HepG2 (cell line): ENCODE measurements around the gene ASPHD1.

Experiments used
- ADNP ChIP-seq: sonication (generic); formaldehyde crosslinking; IDR thresholded peaks from 2 replicates; pipeline ENCODE4 v1.4.0; 2020; ENCODE audit warnings: missing genetic modification reagents
- AHDC1 ChIP-seq: sonication (generic); formaldehyde crosslinking; IDR thresholded peaks from 2 replicates; pipeline ENCODE4 v1.5.1; 2020; ENCODE audit warnings: mild to moderate bottlenecking, missing genetic modification reagents, borderline replicate concordance
- CEBPB ChIP-seq: IDR thresholded peaks from 2 replicates; pipeline ENCODE4 v1.6.1; 2011; ENCODE audit warnings: low read depth, low read length, improper control_type of control experiment, borderline replicate concordance
- FOXA3 ChIP-seq: IDR thresholded peaks from 2 replicates; pipeline ENCODE4 v1.6.1; 2016; ENCODE audit warnings: missing genetic modification reagents, missing compliant biosample characterization
- HOXD1 ChIP-seq: sonication (generic); formaldehyde crosslinking; IDR thresholded peaks from 2 replicates; pipeline ENCODE4 v1.5.0; 2020; ENCODE audit warnings: missing genetic modification reagents
- PHF8 ChIP-seq: sonication (generic); formaldehyde crosslinking; IDR thresholded peaks from 2 replicates; pipeline ENCODE4 v1.5.0; 2020; ENCODE audit warnings: missing genetic modification reagents
- RFX5 ChIP-seq: IDR thresholded peaks from 2 replicates; pipeline ENCODE4 v1.6.1; 2011; ENCODE audit warnings: low read depth, low read length, improper control_type of control experiment
- USF2 ChIP-seq, 2 experiments: sonication (generic) in 1 of 2; formaldehyde crosslinking in 1 of 2; IDR thresholded peaks; 2 replicates each; pipeline versions ENCODE4 v1.5.1 to v1.6.1; 2011 to 2020; ENCODE audit warnings: borderline replicate concordance in 1 of 2, low read depth in 1 of 2, low read length in 1 of 2, mild to moderate bottlenecking in 1 of 2, missing genetic modification reagents in 1 of 2, moderate library complexity in 1 of 2
- ZFP36L2 ChIP-seq: sonication (generic); formaldehyde crosslinking; IDR thresholded peaks from 2 replicates; pipeline ENCODE4 v1.4.0; 2020; ENCODE audit warnings: missing genetic modification reagents
- ZNF263 ChIP-seq: sonication (generic); formaldehyde crosslinking; IDR thresholded peaks from 2 replicates; pipeline ENCODE4 v1.4.0; 2020; ENCODE audit warnings: missing genetic modification reagents
- ZNF274 ChIP-seq: sonication (generic); formaldehyde crosslinking; IDR thresholded peaks from 2 replicates; pipeline ENCODE4 v1.5.1; 2020; ENCODE audit warnings: mild to moderate bottlenecking, missing genetic modification reagents
- ZNF292 ChIP-seq: sonication (generic); formaldehyde crosslinking; IDR thresholded peaks from 2 replicates; pipeline ENCODE4 v1.8.1; 2022; ENCODE audit warnings: mild to moderate bottlenecking, low read depth, missing genetic modification reagents, borderline replicate concordance
- ZNF644 ChIP-seq: IDR thresholded peaks from 2 replicates; pipeline ENCODE4 v1.6.1; 2016; ENCODE audit warnings: low read depth
- TF ChIP-seq, protein P1 (sequence below): sonication (generic); formaldehyde crosslinking; IDR thresholded peaks from 2 replicates; pipeline ENCODE4 v1.5.0; 2020; ENCODE audit warnings: mild to moderate bottlenecking, missing genetic modification reagents, moderate library complexity

DNA sequence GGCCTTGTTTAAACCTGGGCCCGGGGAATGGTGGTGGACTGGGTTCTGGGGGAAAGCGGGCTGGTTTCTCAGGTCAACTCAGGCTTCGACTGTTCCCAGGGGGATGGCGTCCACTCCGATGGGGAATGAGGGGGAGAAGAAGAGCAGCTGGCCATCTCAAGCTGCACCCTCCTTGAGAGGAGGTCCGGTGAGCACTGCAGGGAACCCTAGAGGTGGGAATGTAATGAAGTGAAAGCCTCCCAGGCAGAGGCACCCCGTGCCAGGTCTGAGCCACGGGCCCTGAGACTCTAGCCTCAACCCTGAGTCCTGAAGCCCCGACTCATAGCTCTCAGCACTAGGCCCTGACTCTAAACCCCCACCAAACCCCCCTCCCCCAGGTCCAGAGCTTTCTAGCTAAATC lies 36.1 kb upstream of the ASPHD1 start:
- TF ChIP-seq AHDC1 (no peak), PHF8 (CRISPR knock-in tag) (no peak), FOXA3 (CRISPR knock-in tag) (no peak), CEBPB (no peak), ZNF274 (CRISPR knock-in tag) (no peak), RFX5 (no peak), ZNF292 (CRISPR knock-in tag) (no peak), ZFP36L2 (no peak), ZNF644 (CRISPR knock-in tag) (no peak), ZNF263 (CRISPR knock-in tag) (no peak), ADNP (CRISPR knock-in tag) (no peak), HOXD1 (CRISPR knock-in tag) (no peak), USF2 (IDR thresholded peaks at IDR 0.05; ENCODE audit: low read depth, low read length) (no peak), USF2 (CRISPR knock-in tag; IDR thresholded peaks at IDR 0.05; ENCODE audit: borderline replicate concordance) (no peak)
- TF ChIP-seq, protein P1, sequence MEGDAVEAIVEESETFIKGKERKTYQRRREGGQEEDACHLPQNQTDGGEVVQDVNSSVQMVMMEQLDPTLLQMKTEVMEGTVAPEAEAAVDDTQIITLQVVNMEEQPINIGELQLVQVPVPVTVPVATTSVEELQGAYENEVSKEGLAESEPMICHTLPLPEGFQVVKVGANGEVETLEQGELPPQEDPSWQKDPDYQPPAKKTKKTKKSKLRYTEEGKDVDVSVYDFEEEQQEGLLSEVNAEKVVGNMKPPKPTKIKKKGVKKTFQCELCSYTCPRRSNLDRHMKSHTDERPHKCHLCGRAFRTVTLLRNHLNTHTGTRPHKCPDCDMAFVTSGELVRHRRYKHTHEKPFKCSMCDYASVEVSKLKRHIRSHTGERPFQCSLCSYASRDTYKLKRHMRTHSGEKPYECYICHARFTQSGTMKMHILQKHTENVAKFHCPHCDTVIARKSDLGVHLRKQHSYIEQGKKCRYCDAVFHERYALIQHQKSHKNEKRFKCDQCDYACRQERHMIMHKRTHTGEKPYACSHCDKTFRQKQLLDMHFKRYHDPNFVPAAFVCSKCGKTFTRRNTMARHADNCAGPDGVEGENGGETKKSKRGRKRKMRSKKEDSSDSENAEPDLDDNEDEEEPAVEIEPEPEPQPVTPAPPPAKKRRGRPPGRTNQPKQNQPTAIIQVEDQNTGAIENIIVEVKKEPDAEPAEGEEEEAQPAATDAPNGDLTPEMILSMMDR (CRISPR knock-in tag), result 0 out of 2 replicates have a peak, but pooled peaks have one; percentile 20
